A549 (cell line): Measurements from ENCODE around the gene TMEM131. TPM values are rescaled to one million over a fixed set of nuclear protein-coding genes. Genes with fewer than 3 reads are reported as not detected.

Experiments used
- ATAC-seq, 2 experiments: fragments of 200-7000 bp in 1 of 2; fragments of >200 bp in 1 of 2; cut with Nextera tagmentation in 1 of 2; cut with Tn5 transposase in 1 of 2; 3 replicates each; pipeline versions ENCODE4 v1.8.0 to v1.9.1; 2018 to 2020; ENCODE audit warnings: mild to moderate bottlenecking in 1 of 2, moderate library complexity in 1 of 2
- CTCF ChIA-PET: fragments of 300-600 bp; sonication (Branson Sonifier 250); formaldehyde crosslinking; extraction: SDS; loops from one replicate; lab custom pipeline; 2021; ENCODE audit warnings: antibody characterized with exemption, inconsistent platforms; lab: Yijun Ruan, JAX
- POLR2A ChIA-PET: fragments of 350-600 bp; formaldehyde crosslinking; extraction: SDS; loops from one replicate; lab custom pipeline; 2021; ENCODE audit warnings: antibody characterized with exemption, inconsistent platforms; lab: Yijun Ruan, JAX
- DNase-seq, 2 experiments: peaks; one replicate each; pipeline versions ENCODE4 v3.0.0 to v3.0.0-alpha.2; 2011 to 2016; ENCODE audit warnings: low read depth in 1 of 2, low spot score in 1 of 2
- FAIRE-seq: peaks from 2 replicates; lab custom pipeline; 2011; peaks lifted over from hg19 to GRCh38; lab: Jason Lieb, UNC
- H3K27ac ChIP-seq, 2 experiments: fragments of >200 bp; sonication (Bioruptor Twin); formaldehyde crosslinking; 3 replicates each; pipeline ENCODE4 v1.5.1; 2016 to 2017
- H3K4me1 ChIP-seq: fragments of >200 bp; sonication (Bioruptor Twin); formaldehyde crosslinking; 3 replicates; pipeline ENCODE4 v1.6.1; 2016
- H3K4me2 ChIP-seq: fragments of >200 bp; sonication (Bioruptor Twin); formaldehyde crosslinking; 3 replicates; pipeline ENCODE4 v1.6.1; 2016
- H3K4me3 ChIP-seq: fragments of >200 bp; sonication (Bioruptor Twin); formaldehyde crosslinking; 3 replicates; pipeline ENCODE4 v1.5.1; 2016
- H3K9me3 ChIP-seq: fragments of >200 bp; sonication (Bioruptor Twin); formaldehyde crosslinking; 3 replicates; pipeline ENCODE4 v1.6.1; 2016
- CBX2 ChIP-seq: fragments of 200-600 bp; sonication (generic); IDR thresholded peaks from 2 replicates; pipeline ENCODE4 v1.6.1; 2016; ENCODE audit warnings: low read depth, mild to moderate bottlenecking, borderline replicate concordance
- CBX8 ChIP-seq: fragments of 200-600 bp; sonication (generic); IDR thresholded peaks from 2 replicates; pipeline ENCODE4 v1.6.1; 2016
- CEBPB ChIP-seq, 2 experiments: fragments of >200 bp in 1 of 2; sonication (Bioruptor Twin) in 1 of 2; formaldehyde crosslinking in 1 of 2; IDR thresholded peaks; 2 replicates each; pipeline ENCODE4 v1.6.1; 2012 to 2016
- CHD2 ChIP-seq: fragments of 150-350 bp; IDR thresholded peaks from 2 replicates; pipeline ENCODE4 v1.6.1; 2014; ENCODE audit warnings: low read length; ENCODE audit not compliant: partially characterized antibody
- E2F6 ChIP-seq: IDR thresholded peaks from 2 replicates; pipeline ENCODE4 v1.6.1; 2012; ENCODE audit warnings: low read depth, borderline replicate concordance
- EHF ChIP-seq: fragments of 250-450 bp; sonication (Bioruptor Pico); IDR thresholded peaks from 2 replicates; pipeline ENCODE4 v1.5.0; 2020; ENCODE audit warnings: mild to moderate bottlenecking
- EHMT2 ChIP-seq: fragments of 200-600 bp; sonication (generic); IDR thresholded peaks from 2 replicates; pipeline ENCODE4 v1.6.1; 2016; ENCODE audit warnings: antibody characterized with exemption, low read depth, mild to moderate bottlenecking, moderate library complexity
- ELK1 ChIP-seq: fragments of 150-350 bp; IDR thresholded peaks from 2 replicates; pipeline ENCODE4 v1.6.1; 2014; ENCODE audit warnings: low read depth, mild to moderate bottlenecking, low read length
- FOSB ChIP-seq: fragments of 250-450 bp; sonication (Bioruptor Pico); IDR thresholded peaks from 2 replicates; pipeline ENCODE4 v1.5.0; 2020; ENCODE audit warnings: mild to moderate bottlenecking, moderate library complexity
- FOSL2 ChIP-seq, 2 experiments: fragments of 450-650 bp in 1 of 2; fragments of >200 bp in 1 of 2; sonication (Bioruptor Twin) in 1 of 2; formaldehyde crosslinking; IDR thresholded peaks; 2 replicates each; pipeline versions ENCODE4 v1.5.0 to v1.6.1; 2016 to 2020; ENCODE audit warnings: mild to moderate bottlenecking in 1 of 2, moderate library complexity in 1 of 2
- HOXA7 ChIP-seq: fragments of 250-450 bp; sonication (Bioruptor Pico); IDR thresholded peaks from 2 replicates; pipeline ENCODE4 v1.5.0; 2020; ENCODE audit warnings: mild to moderate bottlenecking, moderate library complexity
- MAFK ChIP-seq: fragments of 450-650 bp; IDR thresholded peaks from 2 replicates; pipeline ENCODE4 v1.6.1; 2014; ENCODE audit not compliant: partially characterized antibody
- MYC ChIP-seq: IDR thresholded peaks from 2 replicates; pipeline ENCODE4 v1.6.1; 2012; ENCODE audit warnings: mild to moderate bottlenecking, inconsistent platforms, low read length, improper control_type of control experiment, borderline replicate concordance
- NFE2L2 ChIP-seq: fragments of 150-350 bp; conservative IDR thresholded peaks from 2 replicates; pipeline ENCODE4 v1.6.1; 2014; ENCODE audit warnings: low read length
- NPAS2 ChIP-seq: fragments of 250-450 bp; sonication (Bioruptor Pico); IDR thresholded peaks from 2 replicates; pipeline ENCODE4 v1.8.0; 2022; ENCODE audit warnings: mild to moderate bottlenecking, moderate library complexity, borderline replicate concordance
- NR3C1 ChIP-seq: fragments of >200 bp; sonication (Bioruptor Twin); formaldehyde crosslinking; IDR thresholded peaks from 3 replicates; pipeline ENCODE4 v1.6.1; 2017
- PHF8 ChIP-seq: fragments of 200-600 bp; sonication (generic); IDR thresholded peaks from 2 replicates; pipeline ENCODE4 v1.6.1; 2016; ENCODE audit warnings: low read depth, mild to moderate bottlenecking, antibody characterized with exemption, moderate library complexity, borderline replicate concordance
- RCOR1 ChIP-seq: fragments of 150-350 bp; IDR thresholded peaks from 2 replicates; pipeline ENCODE4 v1.6.1; 2014; ENCODE audit warnings: antibody characterized with exemption, low read length, low read depth
- RFX5 ChIP-seq: fragments of 450-650 bp; IDR thresholded peaks from 2 replicates; pipeline ENCODE4 v1.7.1; 2014; ENCODE audit warnings: antibody characterized with exemption, mild to moderate bottlenecking, moderate library complexity
- SMC3 ChIP-seq: fragments of >200 bp; sonication (Bioruptor Twin); formaldehyde crosslinking; IDR thresholded peaks from 3 replicates; pipeline ENCODE4 v1.6.1; 2018; ENCODE audit warnings: inconsistent platforms
- SREBF2 ChIP-seq: fragments of 450-650 bp; IDR thresholded peaks from 2 replicates; pipeline ENCODE4 v1.6.1; 2014; ENCODE audit warnings: mild to moderate bottlenecking, moderate library complexity
- TP53 ChIP-seq: fragments of 250-450 bp; sonication (Bioruptor Pico); IDR thresholded peaks from 2 replicates; pipeline ENCODE4 v1.5.0; 2021; ENCODE audit warnings: mild to moderate bottlenecking, moderate library complexity
- ZFP36 ChIP-seq: fragments of 450-650 bp; IDR thresholded peaks from 2 replicates; pipeline ENCODE4 v1.6.1; 2014; ENCODE audit warnings: borderline replicate concordance; ENCODE audit not compliant: partially characterized antibody
- ZNF302 ChIP-seq: fragments of 250-450 bp; sonication (Bioruptor Pico); IDR thresholded peaks from 2 replicates; pipeline ENCODE4 v1.9.0; 2021; ENCODE audit warnings: inconsistent platforms, mild to moderate bottlenecking, moderate library complexity
- WGBS: methylation state at CpG from one replicate; pipeline ENCODE4 v1.1.6; 2017; ENCODE audit errors: missing lambda C conversion rate; 5-methylcytosine and 5-hydroxymethylcytosine counted together
- polyA plus RNA-seq, 4 experiments: library from polyadenylated mRNA; depleted of rRNA in 3 of 4; stranded (reverse); fragments of >200 nt; fragmentation: RNase III in 1 of 4; extraction: RNeasy Plus Mini Kit Qiagen cat#74134 plus additional on column Dnase treatment in 1 of 4; gene quantifications; 2 replicates in 3 of 4; 3 replicates in 1 of 4; pipeline ENCODE4 v1.2.3, GENCODE V29; 2011 to 2017
- TF ChIP-seq, protein P1 (sequence below): fragments of >200 bp; sonication (Bioruptor Twin); formaldehyde crosslinking; IDR thresholded peaks from 3 replicates; pipeline ENCODE4 v1.6.1; 2016
- TF ChIP-seq, protein P2 (sequence below): fragments of >200 bp; sonication (Bioruptor Twin); formaldehyde crosslinking; IDR thresholded peaks from 2 replicates; pipeline ENCODE4 v1.6.1; 2016
- TF ChIP-seq, protein P3 (sequence below): IDR thresholded peaks from 2 replicates; pipeline ENCODE4 v1.6.1; 2012

The TMEM131 gene
- polyA plus RNA-seq, 2 of the 4 experiments (the other 2 are of a cell fraction) = 14.5 to 21.8 TPM

GRCh38 chr2:98006378-98006777 is 10.6 kb upstream of the TMEM131 start:
- TF ChIP-seq NFE2L2 = no peak
- TF ChIP-seq PHF8 = no peak
- no peak for TF ChIP-seq SMC3
- no peak for TF ChIP-seq NPAS2
- no peak for TF ChIP-seq EHF (CRISPR knock-in tag)
- no peak for TF ChIP-seq SREBF2
- TF ChIP-seq E2F6 = no peak
- TF ChIP-seq ELK1 = no peak
- TF ChIP-seq FOSL2 (IDR thresholded peaks at IDR 0.05) = no peak
- TF ChIP-seq FOSL2 (CRISPR knock-in tag; IDR thresholded peaks at IDR 0.05) = no peak
- ATAC-seq (no peak), FAIRE-seq (no peak), DNase-seq (no peak)
- Histone ChIP-seq H3K9me3 (no peaks in the 10 kb centered on the region), H3K27ac (no peak overlapping the region), H3K4me2 (no peak overlapping the region), H3K4me3 (no peak overlapping the region), H3K4me1 (no peaks in the 10 kb centered on the region)
- POLR2A ChIA-PET = no interaction called here
- 88% methylated on average over 11 of the region's 11 CpGs for WGBS
- CTCF ChIA-PET = no interaction called here

GRCh38 chr2:98004613-98005012 is 8.9 kb upstream of the TMEM131 start:
- TF ChIP-seq CHD2 = no peak
- TF ChIP-seq ZNF302 (CRISPR knock-in tag) = no peak
- TF ChIP-seq, protein P1, sequence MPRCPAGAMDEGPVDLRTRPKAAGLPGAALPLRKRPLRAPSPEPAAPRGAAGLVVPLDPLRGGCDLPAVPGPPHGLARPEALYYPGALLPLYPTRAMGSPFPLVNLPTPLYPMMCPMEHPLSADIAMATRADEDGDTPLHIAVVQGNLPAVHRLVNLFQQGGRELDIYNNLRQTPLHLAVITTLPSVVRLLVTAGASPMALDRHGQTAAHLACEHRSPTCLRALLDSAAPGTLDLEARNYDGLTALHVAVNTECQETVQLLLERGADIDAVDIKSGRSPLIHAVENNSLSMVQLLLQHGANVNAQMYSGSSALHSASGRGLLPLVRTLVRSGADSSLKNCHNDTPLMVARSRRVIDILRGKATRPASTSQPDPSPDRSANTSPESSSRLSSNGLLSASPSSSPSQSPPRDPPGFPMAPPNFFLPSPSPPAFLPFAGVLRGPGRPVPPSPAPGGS = no peak
- no peak for TF ChIP-seq EHMT2
- no peak for TF ChIP-seq MAFK
- TF ChIP-seq E2F6 = no peak
- TF ChIP-seq CEBPB (IDR thresholded peaks at IDR 0.05) = no peak
- no peak for TF ChIP-seq CBX8
- no peak for TF ChIP-seq FOSL2 (IDR thresholded peaks at IDR 0.05)
- TF ChIP-seq FOSL2 (CRISPR knock-in tag; IDR thresholded peaks at IDR 0.05) = no peak
- TF ChIP-seq CBX2 = no peak
- no peak for TF ChIP-seq ZFP36
- TF ChIP-seq TP53 (CRISPR knock-in tag) = no peak
- no peak for TF ChIP-seq FOSB
- no peak for TF ChIP-seq EHF (CRISPR knock-in tag)
- FAIRE-seq = no peak
- Histone ChIP-seq H3K27ac (no peak overlapping the region), H3K4me1 (no peaks in the 10 kb centered on the region), H3K4me3 (no peak overlapping the region), H3K4me2 (no peak overlapping the region), H3K9me3 (no peaks in the 10 kb centered on the region)
- WGBS = 65% methylated on average over 3 of the region's 3 CpGs
- ChIA-PET CTCF (no interaction called here), POLR2A (no interaction called here)
- DNase-seq = no peak
- no peak for ATAC-seq

- WGBS = 44% methylated on average over 2 of the region's 2 CpGs
- no peak for ATAC-seq
- ChIA-PET CTCF (no interaction called here), POLR2A (no interaction called here)
- FAIRE-seq = no peak
- DNase-seq = no peak
- Histone ChIP-seq H3K4me1 (no peaks in the 10 kb centered on the region), H3K4me3 (no peak overlapping the region), H3K4me2 (no peak overlapping the region), H3K9me3 (no peaks in the 10 kb centered on the region), H3K27ac (no peak overlapping the region)
- TF ChIP-seq HOXA7 (CRISPR knock-in tag) (no peak), RFX5 (no peak), MYC (no peak), ELK1 (no peak), CBX2 (no peak), RCOR1 (no peak), E2F6 (no peak), NR3C1 (no peak), FOSB (no peak)
- TF ChIP-seq, protein P2, sequence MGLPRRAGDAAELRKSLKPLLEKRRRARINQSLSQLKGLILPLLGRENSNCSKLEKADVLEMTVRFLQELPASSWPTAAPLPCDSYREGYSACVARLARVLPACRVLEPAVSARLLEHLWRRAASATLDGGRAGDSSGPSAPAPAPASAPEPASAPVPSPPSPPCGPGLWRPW = no peak
- TF ChIP-seq, protein P3, sequence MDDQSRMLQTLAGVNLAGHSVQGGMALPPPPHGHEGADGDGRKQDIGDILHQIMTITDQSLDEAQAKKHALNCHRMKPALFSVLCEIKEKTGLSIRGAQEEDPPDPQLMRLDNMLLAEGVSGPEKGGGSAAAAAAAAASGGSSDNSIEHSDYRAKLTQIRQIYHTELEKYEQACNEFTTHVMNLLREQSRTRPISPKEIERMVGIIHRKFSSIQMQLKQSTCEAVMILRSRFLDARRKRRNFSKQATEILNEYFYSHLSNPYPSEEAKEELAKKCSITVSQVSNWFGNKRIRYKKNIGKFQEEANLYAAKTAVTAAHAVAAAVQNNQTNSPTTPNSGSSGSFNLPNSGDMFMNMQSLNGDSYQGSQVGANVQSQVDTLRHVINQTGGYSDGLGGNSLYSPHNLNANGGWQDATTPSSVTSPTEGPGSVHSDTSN = no peak
Observed at GRCh38 chr2:98004047-98004446, 8.3 kb upstream of the TMEM131 start.
